HG03039 (cell line): ENCODE data around the gene ELF2.
A peak's percentile ranks its signal among the peaks of the same experiment; 100 is the strongest.
"Not testable (repeated sequence)": the region's sequence is repeated elsewhere in the genome, so short reads cannot be mapped to it uniquely, and the experiment has no call there.

Source experiments
- ATAC-seq: cut with Tn5 transposase; IDR thresholded peaks from one replicate; pipeline ENCODE4 v1.9.1; 2021; ENCODE audit warnings: mild to moderate bottlenecking, moderate library complexity; ENCODE audit not compliant: unreplicated experiment

The ELF2 gene

DNA sequence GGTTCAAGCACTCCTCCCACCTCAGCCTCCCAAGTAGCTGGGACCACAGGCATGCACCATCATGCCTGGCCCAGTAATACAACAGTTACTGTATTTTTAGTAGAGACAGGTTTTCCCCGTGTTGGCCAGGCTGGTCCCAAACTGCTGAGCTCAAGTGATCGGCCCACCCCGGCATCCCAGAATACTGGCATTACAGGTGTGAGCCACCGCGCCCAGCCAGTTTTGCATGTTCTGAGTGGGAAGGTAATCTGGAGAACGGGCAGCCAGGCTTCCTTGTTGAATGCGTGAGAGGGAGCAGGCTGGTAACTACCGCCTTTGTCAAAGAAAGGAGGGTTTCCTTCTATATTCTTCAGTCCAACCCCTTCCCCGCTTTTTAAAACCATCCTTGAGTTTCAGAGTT lies 152.3 kb downstream of the ELF2 start:
- ATAC-seq = no peak

- ATAC-seq = no peak
These were observed 154.2 kb downstream of the ELF2 start for GRCh38 chr4:139022835-139023234.

GRCh38 chr4:139021071-139021470 lies 155.9 kb downstream of the ELF2 start:
- ATAC-seq = not testable (repeated sequence)

- ATAC-seq = no peak
These were observed 156.6 kb downstream of the ELF2 start for GRCh38 chr4:139020384-139020783.

DNA sequence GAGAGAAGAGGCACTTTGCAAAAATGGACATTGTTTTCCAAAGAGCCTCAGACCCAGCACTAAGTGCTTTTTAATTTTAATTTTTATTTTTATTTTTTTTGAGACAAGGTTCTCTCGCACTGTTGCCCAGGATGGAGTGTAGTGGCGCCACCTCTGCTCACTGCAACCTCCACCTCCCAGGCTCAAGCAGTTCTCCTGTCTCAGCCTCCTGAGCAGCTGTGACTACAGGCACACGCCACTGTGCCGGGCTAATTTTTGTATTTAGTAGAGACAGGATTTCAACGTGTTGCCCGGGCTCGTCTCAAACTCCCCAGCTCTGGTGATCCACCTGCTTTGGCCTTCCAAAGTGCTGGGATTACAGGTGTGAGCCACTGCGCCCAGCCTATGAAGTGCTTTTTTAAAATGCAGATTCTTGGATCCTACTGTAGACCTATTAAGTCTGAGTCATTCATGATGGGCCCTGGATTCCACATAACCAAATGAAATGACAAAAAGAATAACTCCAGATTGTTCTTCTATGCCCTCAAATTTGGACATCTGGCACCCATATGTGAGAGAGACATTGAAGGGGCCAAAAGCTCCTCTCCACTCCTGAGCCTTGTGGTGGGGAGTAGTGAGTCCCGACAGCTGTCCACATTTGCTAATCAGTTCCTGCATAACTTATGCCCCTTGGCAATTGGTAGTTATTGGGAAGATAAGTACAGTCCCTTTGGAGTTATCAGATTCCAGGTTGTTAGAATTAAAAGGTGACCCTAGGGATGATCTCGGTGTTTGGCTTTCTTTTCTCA lies 157.9 kb downstream of the ELF2 start:
- ATAC-seq = no peak

GRCh38 chr4:139018501-139018900 lies 158.5 kb downstream of the ELF2 start:
- ATAC-seq = no peak

- ATAC-seq = no peak
These were observed 159.2 kb downstream of the ELF2 start for GRCh38 chr4:139017861-139018260.

- peak; percentile 41 for ATAC-seq
These were observed 161.0 kb downstream of the ELF2 start for GRCh38 chr4:139015948-139016471.

- ATAC-seq = peak; percentile 94
These were observed 161.6 kb downstream of the ELF2 start, which contains the start of gene NOCT for GRCh38 chr4:139015269-139015947. Gene NOCT (plus strand): TSS chr4:139015781. CDS start chr4:139015982, 201 bp downstream.

DNA sequence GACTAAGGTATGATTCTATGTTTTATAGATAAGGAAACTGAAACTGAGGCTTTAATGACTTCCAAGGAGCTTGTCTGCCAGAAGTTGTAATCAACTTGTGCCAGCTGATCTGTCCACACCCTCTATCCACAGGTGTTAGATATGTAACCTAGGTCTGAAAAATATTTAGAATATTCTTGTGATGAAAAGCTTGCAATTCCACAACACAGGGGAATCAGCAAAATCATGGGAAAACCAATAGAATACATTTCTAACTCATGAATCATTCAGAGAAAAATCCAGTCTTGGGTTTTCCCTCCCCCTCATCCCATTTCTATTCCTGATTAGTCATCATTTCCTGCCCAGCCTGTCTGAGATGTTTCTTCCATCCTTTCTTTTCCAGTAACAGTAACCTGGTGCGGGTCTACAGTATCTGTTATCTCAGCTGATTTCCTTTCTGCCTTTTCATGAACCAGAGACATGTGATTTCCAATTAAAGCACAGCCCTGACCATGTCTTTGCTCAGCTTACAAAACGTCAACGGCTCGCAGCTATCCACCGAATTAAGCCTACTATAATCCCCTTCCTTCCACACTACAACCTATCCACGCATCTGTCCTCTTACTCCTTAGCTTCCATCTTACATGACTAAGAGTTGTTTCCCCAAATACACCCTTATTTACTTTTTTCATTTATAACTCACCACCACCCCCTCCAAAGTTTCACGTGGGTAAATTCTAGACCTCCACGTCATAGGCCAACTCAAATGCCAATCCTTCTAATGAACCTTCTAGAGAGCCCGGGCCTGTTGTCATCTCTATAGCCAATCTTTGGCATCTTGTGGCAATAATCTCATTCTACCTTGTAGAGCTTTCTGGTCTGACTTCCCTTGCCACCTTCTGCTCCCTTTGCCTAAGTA lies 162.4 kb downstream of the ELF2 start:
- no peak for ATAC-seq

- no peak for ATAC-seq
These were observed 165.6 kb downstream of the ELF2 start for GRCh38 chr4:139011225-139011950.

DNA sequence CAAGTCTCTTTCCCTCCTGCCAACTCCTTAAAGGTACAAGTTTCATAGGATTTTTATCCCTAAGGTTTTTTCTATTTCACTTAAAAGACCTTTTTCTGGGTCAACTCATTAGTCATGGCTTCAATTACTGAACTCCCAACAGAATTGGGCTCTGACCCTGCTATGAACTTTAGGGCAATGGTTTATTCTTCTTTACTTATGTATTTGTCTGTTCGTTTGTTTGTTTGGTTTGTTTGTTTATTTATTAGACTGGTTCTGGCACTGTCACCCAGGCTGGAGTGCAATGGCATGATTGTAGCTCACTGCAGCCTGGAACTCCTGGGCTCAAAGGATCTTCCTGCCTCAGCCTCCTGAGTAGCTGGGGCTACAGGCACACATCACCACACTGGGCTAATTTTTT lies 167.3 kb downstream of the ELF2 start:
- ATAC-seq = no peak

- not testable (repeated sequence) for ATAC-seq
These were observed 168.7 kb downstream of the ELF2 start for GRCh38 chr4:139008278-139008677.

- ATAC-seq = no peak
These were observed 169.4 kb downstream of the ELF2 start for GRCh38 chr4:139007640-139008039.
